ENCODE data around the gene P4HA2. TPM values are rescaled to one million over a fixed set of nuclear protein-coding genes. Genes with fewer than 3 reads are reported as not detected.
A peak's percentile ranks its signal among the peaks of the same experiment; 100 is the strongest.

P4HA2 gene
- total and polyA plus RNA-seq, 9 donors, result 40.7 to 71.3 (median 50.5) TPM

- no peak for DNase-seq
- Histone ChIP-seq H3K4me1 (ENCODE audit: control insufficient read depth, insufficient read depth, low read length) (peaks cover 94% of the 10 kb centered on the region), H3K36me3 (ENCODE audit: control insufficient read depth, insufficient read depth, low read length) (peaks cover 71% of the 10 kb centered on the region), H3K27me3 (ENCODE audit: control insufficient read depth, insufficient read depth, low read length) (no peaks in the 10 kb centered on the region), H3K9me3 (replicated peaks; ENCODE audit: control insufficient read depth, low read depth, low read length) (no peaks in the 10 kb centered on the region), H3K4me3 (ENCODE audit: low read length) (no peak overlapping the region), H3K27ac (ENCODE audit: low read length) (peak overlapping the region; percentile 89)
- WGBS (ENCODE audit: insufficient coverage), result 52% methylated on average over 4 of the region's 4 CpGs
Observed at GRCh38 chr5:132264546-132265335, 37.1 kb upstream of the P4HA2 start.

- H3K27ac ChIP-seq (ENCODE audit: low read length), result peak overlapping the region; percentile 40
- no peaks in the 10 kb centered on the region for H3K9me3 ChIP-seq (replicated peaks; ENCODE audit: control insufficient read depth, low read depth, low read length)
- 100% methylated on average over 1 of the region's 7 CpGs for WGBS (ENCODE audit: insufficient coverage)
- no peak for DNase-seq
- H3K36me3 ChIP-seq (ENCODE audit: control insufficient read depth, insufficient read depth, low read length), result peaks cover 61% of the 10 kb centered on the region
- no peak overlapping the region for H3K4me3 ChIP-seq (ENCODE audit: low read length)
- H3K4me1 ChIP-seq (ENCODE audit: control insufficient read depth, insufficient read depth, low read length), result peaks cover 94% of the 10 kb centered on the region
- no peaks in the 10 kb centered on the region for H3K27me3 ChIP-seq (ENCODE audit: control insufficient read depth, insufficient read depth, low read length)
Observed at GRCh38 chr5:132263548-132264261, 36.1 kb upstream of the P4HA2 start.

- Histone ChIP-seq H3K9me3 (replicated peaks; ENCODE audit: control insufficient read depth, low read depth, low read length) (no peaks in the 10 kb centered on the region), H3K27me3 (ENCODE audit: control insufficient read depth, insufficient read depth, low read length) (no peaks in the 10 kb centered on the region), H3K27ac (ENCODE audit: low read length) (no peak overlapping the region), H3K4me1 (ENCODE audit: control insufficient read depth, insufficient read depth, low read length) (peaks cover 94% of the 10 kb centered on the region), H3K36me3 (ENCODE audit: control insufficient read depth, insufficient read depth, low read length) (peaks cover 54% of the 10 kb centered on the region), H3K4me3 (ENCODE audit: low read length) (no peak overlapping the region)
- 80% methylated on average over 1 of the region's 2 CpGs for WGBS (ENCODE audit: insufficient coverage)
- no peak for DNase-seq
Observed at GRCh38 chr5:132262882-132263547, 35.4 kb upstream of the P4HA2 start.

GRCh38 chr5:132261881-132262845 lies 34.5 kb upstream of the P4HA2 start:
- Histone ChIP-seq H3K27ac (ENCODE audit: low read length) (no peak overlapping the region), H3K9me3 (replicated peaks; ENCODE audit: control insufficient read depth, low read depth, low read length) (no peaks in the 10 kb centered on the region), H3K4me1 (ENCODE audit: control insufficient read depth, insufficient read depth, low read length) (peaks cover 92% of the 10 kb centered on the region), H3K36me3 (ENCODE audit: control insufficient read depth, insufficient read depth, low read length) (peaks cover 45% of the 10 kb centered on the region), H3K27me3 (ENCODE audit: control insufficient read depth, insufficient read depth, low read length) (peaks cover 2% of the 10 kb centered on the region), H3K4me3 (ENCODE audit: low read length) (no peak overlapping the region)
- DNase-seq, result no peak
- WGBS (ENCODE audit: insufficient coverage), result 88% methylated on average over 6 of the region's 7 CpGs

GRCh38 chr5:132260714-132261551 lies 33.3 kb upstream of the P4HA2 start:
- peak overlapping the region; percentile 95 for H3K27ac ChIP-seq (ENCODE audit: low read length)
- peak; percentile 68 for DNase-seq
- H3K4me3 ChIP-seq (ENCODE audit: low read length), result no peak overlapping the region
- peaks cover 36% of the 10 kb centered on the region for H3K36me3 ChIP-seq (ENCODE audit: control insufficient read depth, insufficient read depth, low read length)
- 58% methylated on average over 2 of the region's 6 CpGs for WGBS (ENCODE audit: insufficient coverage)
- H3K4me1 ChIP-seq (ENCODE audit: control insufficient read depth, insufficient read depth, low read length), result peaks cover 92% of the 10 kb centered on the region
- H3K9me3 ChIP-seq (replicated peaks; ENCODE audit: control insufficient read depth, low read depth, low read length), result no peaks in the 10 kb centered on the region
- H3K27me3 ChIP-seq (ENCODE audit: control insufficient read depth, insufficient read depth, low read length), result peaks cover 7% of the 10 kb centered on the region

- WGBS (ENCODE audit: insufficient coverage), result 62% methylated on average over 6 of the region's 6 CpGs
- Histone ChIP-seq H3K4me1 (ENCODE audit: control insufficient read depth, insufficient read depth, low read length) (peaks cover 90% of the 10 kb centered on the region), H3K27ac (ENCODE audit: low read length) (peak overlapping the region; percentile 95), H3K36me3 (ENCODE audit: control insufficient read depth, insufficient read depth, low read length) (peaks cover 31% of the 10 kb centered on the region), H3K4me3 (ENCODE audit: low read length) (peak overlapping the region; percentile 88), H3K27me3 (ENCODE audit: control insufficient read depth, insufficient read depth, low read length) (peaks cover 8% of the 10 kb centered on the region), H3K9me3 (replicated peaks; ENCODE audit: control insufficient read depth, low read depth, low read length) (no peaks in the 10 kb centered on the region)
- DNase-seq, result no peak
Observed at GRCh38 chr5:132260051-132260450, 32.4 kb upstream of the P4HA2 start.

- peak; percentile 90 for DNase-seq
- peaks cover 27% of the 10 kb centered on the region for H3K36me3 ChIP-seq (ENCODE audit: control insufficient read depth, insufficient read depth, low read length)
- peak overlapping the region; percentile 88 for H3K4me3 ChIP-seq (ENCODE audit: low read length)
- H3K9me3 ChIP-seq (replicated peaks; ENCODE audit: control insufficient read depth, low read depth, low read length), result no peaks in the 10 kb centered on the region
- H3K4me1 ChIP-seq (ENCODE audit: control insufficient read depth, insufficient read depth, low read length), result peaks cover 90% of the 10 kb centered on the region
- peak overlapping the region; percentile 95 for H3K27ac ChIP-seq (ENCODE audit: low read length)
- H3K27me3 ChIP-seq (ENCODE audit: control insufficient read depth, insufficient read depth, low read length), result peaks cover 8% of the 10 kb centered on the region
- 14% methylated on average over 20 of the region's 24 CpGs for WGBS (ENCODE audit: insufficient coverage)
Observed at GRCh38 chr5:132259069-132259851, 31.6 kb upstream of the P4HA2 start.

GRCh38 chr5:132258102-132259068 lies 30.7 kb upstream of the P4HA2 start:
- peak overlapping the region; percentile 95 for H3K27ac ChIP-seq (ENCODE audit: low read length)
- peak overlapping the region; percentile 88 for H3K4me3 ChIP-seq (ENCODE audit: low read length)
- DNase-seq, result peak; percentile 81
- 7% methylated on average over 9 of the region's 19 CpGs for WGBS (ENCODE audit: insufficient coverage)
- peaks cover 8% of the 10 kb centered on the region for H3K27me3 ChIP-seq (ENCODE audit: control insufficient read depth, insufficient read depth, low read length)
- peaks cover 91% of the 10 kb centered on the region for H3K4me1 ChIP-seq (ENCODE audit: control insufficient read depth, insufficient read depth, low read length)
- H3K36me3 ChIP-seq (ENCODE audit: control insufficient read depth, insufficient read depth, low read length), result peaks cover 21% of the 10 kb centered on the region
- no peaks in the 10 kb centered on the region for H3K9me3 ChIP-seq (replicated peaks; ENCODE audit: control insufficient read depth, low read depth, low read length)

Measured in muscle of leg (tissue), 11 donors.